ENCODE measurements around the gene BPIFA2.

The BPIFA2 gene

DNA sequence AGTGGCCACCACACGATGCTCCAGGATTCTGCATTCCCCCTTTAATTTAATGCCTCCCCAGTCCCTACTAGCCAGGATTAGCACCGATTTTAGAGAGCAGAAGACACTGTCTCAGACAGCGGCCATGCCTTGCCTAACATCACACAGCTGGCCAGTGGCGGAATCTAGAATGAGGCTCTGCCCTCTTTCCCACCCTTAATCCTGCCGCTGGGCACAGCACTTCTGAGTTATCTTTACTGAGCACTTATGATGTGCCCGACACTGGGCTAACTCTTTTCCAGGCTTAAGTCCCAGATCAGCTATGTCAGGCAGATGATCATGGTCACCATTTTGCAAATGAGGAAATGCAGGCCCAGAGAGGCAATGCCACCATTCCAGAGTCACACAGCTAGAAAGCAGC lies 5.6 kb upstream of the BPIFA2 start:
- Histone ChIP-seq H3K27me3 (ENCODE audit: insufficient read depth, low read length) (no peaks in the 10 kb centered on the region), H3K9me3 (ENCODE audit: insufficient read depth, low read depth, low read length) (no peaks in the 10 kb centered on the region), H3K36me3 (ENCODE audit: insufficient read depth, low read length) (no peaks in the 10 kb centered on the region), H3K4me3 (ENCODE audit: low read length) (no peak overlapping the region), H3K9ac (ENCODE audit: low read depth, low read length) (no peak overlapping the region), H3K27ac (ENCODE audit: low read depth, low read length) (no peak overlapping the region), H3K4me1 (ENCODE audit: insufficient read depth, low read length) (no peaks in the 10 kb centered on the region)
- 94% methylated on average over 6 of the region's 6 CpGs for WGBS

DNA sequence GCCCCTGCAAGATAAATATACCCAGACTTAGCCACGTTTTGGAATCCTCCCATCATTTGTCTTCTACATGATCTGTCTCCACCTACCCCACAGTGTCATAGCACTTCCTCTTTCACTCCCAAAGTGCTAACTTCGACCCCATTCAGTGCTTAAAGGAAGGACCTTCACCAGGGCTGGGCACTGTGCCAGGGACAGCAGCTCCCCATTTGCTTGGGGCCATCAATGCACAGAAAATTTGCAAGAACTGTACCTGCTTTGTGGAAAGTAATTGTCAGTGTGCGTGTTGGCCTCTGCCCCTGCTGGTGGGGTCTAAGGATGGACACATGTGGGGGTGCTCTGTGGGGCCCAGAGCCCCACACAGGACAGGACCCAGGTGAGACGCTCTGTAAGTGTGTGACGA lies 5.2 kb upstream of the BPIFA2 start:
- Histone ChIP-seq H3K9ac (ENCODE audit: low read depth, low read length) (no peak overlapping the region), H3K4me3 (ENCODE audit: low read length) (no peak overlapping the region), H3K27ac (ENCODE audit: low read depth, low read length) (no peak overlapping the region), H3K27me3 (ENCODE audit: insufficient read depth, low read length) (no peaks in the 10 kb centered on the region), H3K9me3 (ENCODE audit: insufficient read depth, low read depth, low read length) (no peaks in the 10 kb centered on the region), H3K36me3 (ENCODE audit: insufficient read depth, low read length) (no peaks in the 10 kb centered on the region), H3K4me1 (ENCODE audit: insufficient read depth, low read length) (no peaks in the 10 kb centered on the region)
- 86% methylated on average over 5 of the region's 5 CpGs for whole genome bisulfite sequencing

DNA sequence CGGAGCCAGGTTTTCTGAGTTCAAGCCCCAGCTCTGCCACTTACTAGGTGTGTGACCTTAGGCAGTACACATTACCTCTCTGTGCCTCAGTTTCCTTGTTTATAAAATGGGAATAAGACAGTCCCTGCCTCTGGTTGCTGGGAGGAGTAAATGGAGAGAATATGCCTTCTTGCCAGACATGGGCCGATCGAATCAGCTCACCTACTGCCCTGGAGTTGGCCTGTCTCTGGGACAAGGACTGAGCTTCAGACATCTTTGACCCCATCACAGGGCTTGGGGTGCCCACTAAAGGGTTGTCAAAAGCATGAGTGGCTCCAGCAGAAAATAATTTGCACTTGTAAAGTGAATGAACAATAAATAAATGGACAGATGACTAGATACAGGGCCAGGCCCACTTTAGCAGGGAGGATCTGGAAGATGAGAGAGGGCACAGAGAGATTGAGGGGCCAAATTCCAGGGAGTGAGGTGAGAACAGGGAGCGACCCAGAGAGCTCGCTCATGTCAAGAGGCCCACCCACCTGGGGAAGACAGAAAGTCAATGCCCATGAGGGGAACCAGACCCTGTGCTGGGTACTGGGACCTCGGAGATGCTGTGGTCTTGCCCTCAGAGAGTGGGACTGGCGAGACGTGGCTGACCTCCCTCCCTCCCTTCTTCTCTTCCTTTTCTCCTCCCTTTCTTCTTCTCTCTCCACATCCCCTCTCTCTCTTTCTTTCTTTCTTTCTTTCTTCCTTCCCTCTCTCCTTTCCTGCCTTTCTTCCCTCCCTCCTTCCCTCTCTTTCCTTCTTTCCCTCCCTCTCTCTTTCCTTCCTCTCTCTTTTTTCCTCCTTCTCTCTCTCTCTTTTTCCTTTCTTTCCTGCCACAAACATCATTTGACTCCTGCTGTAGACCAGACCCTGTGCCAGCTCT lies 3.9 kb upstream of the BPIFA2 start:
- Histone ChIP-seq H3K4me3 (ENCODE audit: low read length) (no peak overlapping the region), H3K36me3 (ENCODE audit: insufficient read depth, low read length) (no peaks in the 10 kb centered on the region), H3K4me1 (ENCODE audit: insufficient read depth, low read length) (no peaks in the 10 kb centered on the region), H3K9me3 (ENCODE audit: insufficient read depth, low read depth, low read length) (peaks cover 9% of the 10 kb centered on the region), H3K27ac (ENCODE audit: low read depth, low read length) (no peak overlapping the region), H3K27me3 (ENCODE audit: insufficient read depth, low read length) (no peaks in the 10 kb centered on the region), H3K9ac (ENCODE audit: low read depth, low read length) (no peak overlapping the region)
- 92% methylated on average over 8 of the region's 8 CpGs for WGBS

DNA sequence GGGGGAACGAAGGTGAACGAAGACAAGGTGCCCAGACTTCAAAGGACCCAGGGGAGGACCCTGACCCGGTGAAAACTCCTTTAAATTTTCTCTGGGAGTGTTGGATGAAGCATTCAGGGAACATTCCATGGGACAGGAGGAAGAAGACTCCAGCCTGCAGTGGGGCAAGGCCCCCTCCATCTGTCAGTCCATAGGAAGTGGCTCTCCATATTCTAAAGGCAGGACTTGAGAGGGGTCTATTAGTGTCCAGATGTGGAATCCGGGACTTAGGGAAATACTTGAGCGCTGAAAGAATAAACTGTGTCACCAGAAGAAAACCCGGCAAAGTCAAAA lies 3.2 kb upstream of the BPIFA2 start:
- Histone ChIP-seq H3K4me1 (ENCODE audit: insufficient read depth, low read length) (no peaks in the 10 kb centered on the region), H3K27me3 (ENCODE audit: insufficient read depth, low read length) (no peaks in the 10 kb centered on the region), H3K9me3 (ENCODE audit: insufficient read depth, low read depth, low read length) (peaks cover 13% of the 10 kb centered on the region), H3K36me3 (ENCODE audit: insufficient read depth, low read length) (no peaks in the 10 kb centered on the region), H3K4me3 (ENCODE audit: low read length) (no peak overlapping the region), H3K9ac (ENCODE audit: low read depth, low read length) (no peak overlapping the region), H3K27ac (ENCODE audit: low read depth, low read length) (no peak overlapping the region)
- 90% methylated on average over 6 of the region's 6 CpGs for WGBS

DNA sequence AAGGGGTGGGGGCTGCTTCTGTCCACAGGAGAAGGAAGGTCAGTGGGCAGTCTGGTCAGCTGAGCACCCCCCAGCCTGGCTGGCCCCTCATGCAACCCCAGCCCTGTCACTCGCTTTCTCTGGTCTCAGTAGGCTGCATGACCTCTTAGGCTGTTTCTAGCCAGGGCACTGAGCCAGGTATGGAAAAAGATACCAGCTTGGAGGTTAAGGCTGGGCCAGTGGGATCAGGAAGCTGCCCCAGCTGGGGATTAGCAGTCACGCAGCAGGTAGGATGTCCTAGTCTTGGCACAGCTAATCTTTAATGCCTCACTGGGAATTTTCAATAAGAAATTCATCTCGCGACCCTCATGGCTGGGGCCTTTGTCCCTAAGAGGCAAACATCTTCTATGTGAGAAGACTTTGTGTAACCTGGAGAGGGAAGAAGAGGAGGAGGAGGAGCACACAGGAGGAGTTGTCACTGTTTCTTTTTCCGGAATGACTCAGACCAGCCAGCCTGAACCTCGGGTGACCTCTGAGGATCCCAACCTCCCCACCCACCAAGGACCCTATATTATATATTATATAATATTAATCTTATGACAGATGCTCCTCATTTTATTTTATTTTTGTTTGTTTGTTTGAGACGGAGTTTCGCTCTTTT lies 2.4 kb upstream of the BPIFA2 start:
- no peak overlapping the region for H3K9ac ChIP-seq (ENCODE audit: low read depth, low read length)
- H3K4me3 ChIP-seq (ENCODE audit: low read length), result no peak overlapping the region
- no peak overlapping the region for H3K27ac ChIP-seq (ENCODE audit: low read depth, low read length)
- WGBS, result 80% methylated on average over 6 of the region's 8 CpGs
- H3K36me3 ChIP-seq (ENCODE audit: insufficient read depth, low read length), result no peaks in the 10 kb centered on the region
- no peaks in the 10 kb centered on the region for H3K27me3 ChIP-seq (ENCODE audit: insufficient read depth, low read length)
- no peaks in the 10 kb centered on the region for H3K4me1 ChIP-seq (ENCODE audit: insufficient read depth, low read length)
- H3K9me3 ChIP-seq (ENCODE audit: insufficient read depth, low read depth, low read length), result peaks cover 13% of the 10 kb centered on the region

DNA sequence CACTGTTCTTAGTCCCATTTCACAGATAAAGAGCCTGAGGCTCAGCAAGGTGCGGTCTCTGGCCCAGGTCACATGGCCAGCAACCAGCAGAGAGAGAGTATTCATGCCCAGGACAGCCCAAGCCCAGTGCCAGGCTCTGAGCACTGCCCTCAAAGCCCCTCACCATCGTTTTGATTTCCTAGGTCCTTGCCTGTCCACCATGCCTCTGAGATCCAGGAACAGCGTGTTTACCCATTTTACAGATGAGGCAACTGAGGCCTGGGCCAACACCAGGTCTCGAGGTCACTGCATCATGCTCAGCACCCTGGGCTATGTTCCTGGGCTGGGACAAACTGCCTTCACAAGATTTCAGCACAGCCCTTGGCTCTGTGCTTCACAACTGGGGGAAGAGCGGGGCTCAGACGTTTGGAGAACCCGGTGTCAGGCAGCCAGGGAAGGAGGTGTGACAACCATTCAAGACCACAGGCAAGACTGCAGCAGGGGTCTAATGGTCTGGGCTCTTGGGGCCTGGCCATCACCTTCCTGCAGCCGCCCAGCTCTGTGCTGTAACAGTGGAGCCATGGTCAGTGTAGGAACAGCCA lies 1.3 kb upstream of the BPIFA2 start:
- no peaks in the 10 kb centered on the region for H3K4me1 ChIP-seq (ENCODE audit: insufficient read depth, low read length)
- no peaks in the 10 kb centered on the region for H3K27me3 ChIP-seq (ENCODE audit: insufficient read depth, low read length)
- no peaks in the 10 kb centered on the region for H3K36me3 ChIP-seq (ENCODE audit: insufficient read depth, low read length)
- peaks cover 13% of the 10 kb centered on the region for H3K9me3 ChIP-seq (ENCODE audit: insufficient read depth, low read depth, low read length)
- 93% methylated on average over 8 of the region's 8 CpGs for WGBS
- no peak overlapping the region for H3K4me3 ChIP-seq (ENCODE audit: low read length)
- H3K9ac ChIP-seq (ENCODE audit: low read depth, low read length), result no peak overlapping the region
- H3K27ac ChIP-seq (ENCODE audit: low read depth, low read length), result no peak overlapping the region

DNA sequence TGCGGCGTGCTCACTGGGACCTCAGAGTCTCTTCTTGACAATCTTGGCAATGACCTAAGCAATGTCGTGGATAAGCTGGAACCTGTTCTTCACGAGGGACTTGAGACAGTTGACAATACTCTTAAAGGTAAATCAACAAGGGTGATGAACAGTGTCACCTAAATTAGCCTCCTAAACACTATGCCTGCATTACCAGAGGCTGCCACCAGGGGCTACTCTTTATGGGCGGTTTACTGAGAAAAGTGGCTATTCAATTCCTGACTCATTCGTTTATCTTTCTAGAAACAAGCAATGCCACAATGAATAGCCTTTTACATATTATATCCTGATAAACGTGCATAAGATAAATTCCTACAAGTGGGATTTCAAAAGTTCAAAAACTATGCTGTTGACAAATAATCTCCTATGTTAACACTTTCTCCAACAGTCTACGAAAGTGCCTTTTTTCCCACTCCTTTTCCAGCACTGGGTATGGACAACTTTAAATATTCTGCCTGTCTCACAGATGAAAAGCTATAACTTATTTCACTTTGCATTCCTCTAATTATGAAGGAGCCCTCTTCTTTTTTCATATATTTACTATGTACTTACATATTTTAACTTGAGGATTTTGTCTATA lies 1.3 kb downstream of the BPIFA2 start:
- H3K9me3 ChIP-seq (ENCODE audit: insufficient read depth, low read depth, low read length), result peaks cover 13% of the 10 kb centered on the region
- WGBS, result 61% methylated on average over 8 of the region's 8 CpGs
- H3K36me3 ChIP-seq (ENCODE audit: insufficient read depth, low read length), result no peaks in the 10 kb centered on the region
- no peak overlapping the region for H3K9ac ChIP-seq (ENCODE audit: low read depth, low read length)
- no peaks in the 10 kb centered on the region for H3K27me3 ChIP-seq (ENCODE audit: insufficient read depth, low read length)
- no peaks in the 10 kb centered on the region for H3K4me1 ChIP-seq (ENCODE audit: insufficient read depth, low read length)
- H3K4me3 ChIP-seq (ENCODE audit: low read length), result no peak overlapping the region
- no peak overlapping the region for H3K27ac ChIP-seq (ENCODE audit: low read depth, low read length)

DNA sequence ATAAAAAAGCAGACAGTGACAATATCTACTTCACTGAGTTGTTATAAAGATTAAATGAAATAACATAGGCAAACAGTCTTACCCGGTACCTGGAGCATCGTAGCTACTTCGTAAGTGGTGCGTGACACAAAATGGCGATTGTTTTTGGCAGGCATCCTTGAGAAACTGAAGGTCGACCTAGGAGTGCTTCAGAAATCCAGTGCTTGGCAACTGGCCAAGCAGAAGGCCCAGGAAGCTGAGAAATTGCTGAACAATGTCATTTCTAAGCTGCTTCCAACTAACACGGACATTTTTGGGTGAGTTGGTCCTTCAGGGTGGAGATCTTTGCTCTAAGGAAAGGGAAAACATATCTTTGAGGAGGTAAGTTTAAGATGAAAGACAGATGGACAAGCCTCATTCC lies 4.8 kb downstream of the BPIFA2 start:
- WGBS, result 84% methylated on average over 7 of the region's 7 CpGs
- Histone ChIP-seq H3K27me3 (ENCODE audit: insufficient read depth, low read length) (no peaks in the 10 kb centered on the region), H3K4me1 (ENCODE audit: insufficient read depth, low read length) (no peaks in the 10 kb centered on the region), H3K9ac (ENCODE audit: low read depth, low read length) (no peak overlapping the region), H3K27ac (ENCODE audit: low read depth, low read length) (no peak overlapping the region), H3K36me3 (ENCODE audit: insufficient read depth, low read length) (no peaks in the 10 kb centered on the region), H3K4me3 (ENCODE audit: low read length) (no peak overlapping the region), H3K9me3 (ENCODE audit: insufficient read depth, low read depth, low read length) (peaks cover 13% of the 10 kb centered on the region)

DNA sequence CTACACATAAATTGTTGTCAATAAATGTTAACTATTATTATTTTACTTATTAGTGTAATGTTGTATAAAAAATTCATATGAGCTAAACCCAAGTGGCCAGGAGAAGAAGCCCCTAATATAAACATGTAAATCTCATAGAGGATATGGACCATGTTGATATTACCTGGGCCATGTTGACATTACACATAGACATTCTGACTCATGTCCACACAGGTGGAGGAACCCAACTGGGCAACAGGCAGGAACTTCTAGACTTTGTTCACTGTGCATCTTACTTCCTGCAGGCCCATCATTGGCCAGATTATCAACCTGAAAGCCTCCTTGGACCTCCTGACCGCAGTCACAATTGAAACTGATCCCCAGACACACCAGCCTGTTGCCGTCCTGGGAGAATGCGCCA lies 7.2 kb downstream of the BPIFA2 start:
- H3K27me3 ChIP-seq (ENCODE audit: insufficient read depth, low read length), result no peaks in the 10 kb centered on the region
- no peak overlapping the region for H3K27ac ChIP-seq (ENCODE audit: low read depth, low read length)
- 0 out of 2 replicates have a peak, but pooled peaks cover 4% of the 10 kb centered on the region for H3K4me1 ChIP-seq (ENCODE audit: insufficient read depth, low read length)
- H3K4me3 ChIP-seq (ENCODE audit: low read length), result no peak overlapping the region
- WGBS, result 91% methylated on average over 3 of the region's 3 CpGs
- H3K9me3 ChIP-seq (ENCODE audit: insufficient read depth, low read depth, low read length), result no peaks in the 10 kb centered on the region
- H3K9ac ChIP-seq (ENCODE audit: low read depth, low read length), result no peak overlapping the region
- H3K36me3 ChIP-seq (ENCODE audit: insufficient read depth, low read length), result no peaks in the 10 kb centered on the region

DNA sequence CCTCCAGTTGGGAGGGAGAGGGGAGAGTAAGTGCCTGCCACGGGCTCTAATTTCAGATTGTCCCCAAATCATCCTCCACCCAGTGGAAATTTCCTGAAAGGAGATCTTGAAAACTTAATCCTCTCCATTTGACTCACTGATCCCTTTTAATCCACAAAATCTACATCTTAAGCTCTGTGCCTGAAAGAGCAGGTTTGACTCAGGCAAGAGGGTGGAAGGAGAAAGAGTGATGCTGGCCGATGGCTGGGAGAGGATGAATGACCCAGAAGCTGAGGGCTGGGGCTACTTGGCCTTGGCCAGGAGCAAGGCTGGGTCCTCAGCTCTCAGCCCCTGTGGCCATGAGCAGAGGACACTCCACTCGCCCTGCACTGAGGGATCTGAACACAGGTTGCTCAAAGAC lies 8.1 kb downstream of the BPIFA2 start:
- Histone ChIP-seq H3K27ac (ENCODE audit: low read depth, low read length) (no peak overlapping the region), H3K27me3 (ENCODE audit: insufficient read depth, low read length) (no peaks in the 10 kb centered on the region), H3K4me3 (ENCODE audit: low read length) (no peak overlapping the region), H3K36me3 (ENCODE audit: insufficient read depth, low read length) (no peaks in the 10 kb centered on the region), H3K9me3 (ENCODE audit: insufficient read depth, low read depth, low read length) (no peaks in the 10 kb centered on the region), H3K9ac (ENCODE audit: low read depth, low read length) (no peak overlapping the region), H3K4me1 (ENCODE audit: insufficient read depth, low read length) (0 out of 2 replicates have a peak, but pooled peaks cover 4% of the 10 kb centered on the region)
- WGBS, result 86% methylated on average over 2 of the region's 3 CpGs

DNA sequence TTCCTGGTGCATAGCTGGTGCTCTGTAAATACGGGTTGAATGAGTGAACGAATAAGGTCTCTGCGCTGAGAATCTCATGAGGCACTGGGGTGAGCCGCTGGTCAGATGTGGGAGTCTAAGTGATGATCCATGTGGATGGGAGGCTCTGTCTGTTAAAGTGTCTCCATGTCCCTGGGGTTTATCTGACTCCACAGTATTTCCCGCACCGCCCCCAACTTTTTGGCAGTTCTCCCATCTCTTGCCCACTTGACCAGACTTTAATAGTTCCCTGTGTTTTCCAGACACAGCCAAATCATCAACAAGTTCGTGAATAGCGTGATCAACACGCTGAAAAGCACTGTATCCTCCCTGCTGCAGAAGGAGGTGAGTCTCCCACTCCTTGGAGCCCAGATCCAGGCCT lies 9.9 kb downstream of the BPIFA2 start:
- H3K4me3 ChIP-seq (ENCODE audit: low read length), result no peak overlapping the region
- no peak overlapping the region for H3K9ac ChIP-seq (ENCODE audit: low read depth, low read length)
- H3K4me1 ChIP-seq (ENCODE audit: insufficient read depth, low read length), result 0 out of 2 replicates have a peak, but pooled peaks cover 4% of the 10 kb centered on the region
- H3K27ac ChIP-seq (ENCODE audit: low read depth, low read length), result no peak overlapping the region
- no peaks in the 10 kb centered on the region for H3K27me3 ChIP-seq (ENCODE audit: insufficient read depth, low read length)
- H3K9me3 ChIP-seq (ENCODE audit: insufficient read depth, low read depth, low read length), result no peaks in the 10 kb centered on the region
- WGBS, result 91% methylated on average over 9 of the region's 9 CpGs
- H3K36me3 ChIP-seq (ENCODE audit: insufficient read depth, low read length), result no peaks in the 10 kb centered on the region
